GM12865 (cell line): ENCODE data around the gene ABO.
"Not testable (repeated sequence)": the region's sequence is repeated elsewhere in the genome, so short reads cannot be mapped to it uniquely, and the experiment has no call there.

ENCODE experiments used
- DNase-seq: peaks from one replicate; pipeline ENCODE4 v3.0.0; 2010; ENCODE audit warnings: low read depth
- H3K4me3 ChIP-seq: 2 replicates; pipeline ENCODE4 v1.5.1; 2011; ENCODE audit warnings: mild to moderate bottlenecking, low read depth, low read length, control low read depth
- CTCF ChIP-seq: IDR thresholded peaks from 2 replicates; pipeline ENCODE4 v1.5.1; 2011; ENCODE audit warnings: low read length, control low read depth, low read depth, inconsistent platforms; ENCODE audit not compliant: insufficient read depth; ENCODE audit errors: missing control alignments

Gene ABO

GRCh38 chr9:133304158-133304470 is 29.1 kb upstream of the ABO start:
- no peak overlapping the region for H3K4me3 ChIP-seq
- TF ChIP-seq CTCF, result no peak
- no peak for DNase-seq

GRCh38 chr9:133303266-133304157 is 28.5 kb upstream of the ABO start:
- no peak for DNase-seq
- TF ChIP-seq CTCF, result no peak
- no peak overlapping the region for H3K4me3 ChIP-seq

GRCh38 chr9:133301253-133302230 is 26.5 kb upstream of the ABO start:
- no peak for DNase-seq
- H3K4me3 ChIP-seq, result no peak overlapping the region
- no peak for TF ChIP-seq CTCF

GRCh38 chr9:133299996-133300395 is 25.0 kb upstream of the ABO start:
- not testable (repeated sequence) for H3K4me3 ChIP-seq, DNase-seq

- no peak for DNase-seq
- no peak for TF ChIP-seq CTCF
- H3K4me3 ChIP-seq, result no peak overlapping the region
These were observed 19.3 kb upstream of the ABO start for GRCh38 chr9:133294257-133294656.

GRCh38 chr9:133290751-133291302 is 15.8 kb upstream of the ABO start:
- no peak for TF ChIP-seq CTCF
- H3K4me3 ChIP-seq, result no peak overlapping the region
- DNase-seq, result no peak

GRCh38 chr9:133286523-133286922 is 11.5 kb upstream of the ABO start:
- no peak for TF ChIP-seq CTCF
- H3K4me3 ChIP-seq, result no peak overlapping the region
- no peak for DNase-seq
